ENCODE measurements around the gene C10orf90.

GRCh38 chr10:126527645-126528314 lies 142.7 kb downstream of the C10orf90 start:
- TF ChIP-seq, protein P1, sequence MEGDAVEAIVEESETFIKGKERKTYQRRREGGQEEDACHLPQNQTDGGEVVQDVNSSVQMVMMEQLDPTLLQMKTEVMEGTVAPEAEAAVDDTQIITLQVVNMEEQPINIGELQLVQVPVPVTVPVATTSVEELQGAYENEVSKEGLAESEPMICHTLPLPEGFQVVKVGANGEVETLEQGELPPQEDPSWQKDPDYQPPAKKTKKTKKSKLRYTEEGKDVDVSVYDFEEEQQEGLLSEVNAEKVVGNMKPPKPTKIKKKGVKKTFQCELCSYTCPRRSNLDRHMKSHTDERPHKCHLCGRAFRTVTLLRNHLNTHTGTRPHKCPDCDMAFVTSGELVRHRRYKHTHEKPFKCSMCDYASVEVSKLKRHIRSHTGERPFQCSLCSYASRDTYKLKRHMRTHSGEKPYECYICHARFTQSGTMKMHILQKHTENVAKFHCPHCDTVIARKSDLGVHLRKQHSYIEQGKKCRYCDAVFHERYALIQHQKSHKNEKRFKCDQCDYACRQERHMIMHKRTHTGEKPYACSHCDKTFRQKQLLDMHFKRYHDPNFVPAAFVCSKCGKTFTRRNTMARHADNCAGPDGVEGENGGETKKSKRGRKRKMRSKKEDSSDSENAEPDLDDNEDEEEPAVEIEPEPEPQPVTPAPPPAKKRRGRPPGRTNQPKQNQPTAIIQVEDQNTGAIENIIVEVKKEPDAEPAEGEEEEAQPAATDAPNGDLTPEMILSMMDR (IDR thresholded peaks at IDR 0.05; ENCODE audit: low read length) = no peak
- no peak for TF ChIP-seq EZH2 (IDR thresholded peaks at IDR 0.05; ENCODE audit: borderline replicate concordance, low read length)
